Measurements from ENCODE around the gene MRPS26.
A peak's percentile ranks its signal among the peaks of the same experiment; 100 is the strongest.

MRPS26 gene

DNA sequence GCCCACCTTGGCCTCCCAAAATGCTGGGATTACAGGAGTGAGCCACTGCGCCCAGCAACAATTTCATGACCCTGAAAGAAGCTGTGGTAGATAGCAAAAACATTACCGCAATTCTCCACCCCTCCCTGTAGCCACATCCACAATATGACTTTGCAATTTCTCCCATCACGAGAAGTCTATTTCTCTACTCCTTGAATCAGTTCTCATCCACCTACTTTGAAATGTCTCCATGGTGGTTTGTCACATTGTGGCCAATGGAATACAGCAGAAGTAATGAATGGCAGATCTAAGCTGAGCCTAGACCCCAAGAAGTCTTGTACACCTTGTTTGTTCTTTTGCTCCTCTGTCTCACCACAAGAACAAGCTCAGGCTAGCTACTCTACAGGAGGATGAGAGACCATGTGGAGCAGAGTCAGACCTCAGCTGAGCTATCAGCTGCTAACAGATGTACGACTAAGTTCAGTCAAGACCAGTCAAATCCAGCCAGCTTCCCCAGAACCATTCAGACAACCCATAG is 31.8 kb downstream of the MRPS26 start:
- DNase-seq, result no peak

- no peak for DNase-seq
Observed at GRCh38 chr20:3080939-3081388, 35.1 kb downstream of the MRPS26 start.

DNA sequence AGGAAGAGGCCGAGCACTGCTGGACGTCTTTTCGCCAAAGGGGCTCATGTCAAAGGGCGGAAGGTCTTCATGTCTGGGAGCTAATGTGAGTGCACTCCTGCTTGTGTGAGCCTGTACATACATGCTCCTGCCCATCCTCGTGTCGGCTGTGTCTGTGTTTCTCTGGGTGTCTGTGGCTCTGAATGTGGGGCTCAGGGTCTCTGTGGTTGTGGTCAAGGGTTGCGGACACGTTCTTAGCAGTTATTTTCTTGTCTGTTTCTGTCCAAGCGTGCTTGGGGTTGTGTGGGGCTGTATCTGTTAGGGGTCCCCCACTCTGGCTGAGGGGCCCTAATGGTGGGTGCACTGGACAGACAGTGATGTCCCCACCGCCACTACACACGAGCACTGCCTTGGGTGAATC is 35.8 kb downstream of the MRPS26 start:
- no peak for DNase-seq

DNA sequence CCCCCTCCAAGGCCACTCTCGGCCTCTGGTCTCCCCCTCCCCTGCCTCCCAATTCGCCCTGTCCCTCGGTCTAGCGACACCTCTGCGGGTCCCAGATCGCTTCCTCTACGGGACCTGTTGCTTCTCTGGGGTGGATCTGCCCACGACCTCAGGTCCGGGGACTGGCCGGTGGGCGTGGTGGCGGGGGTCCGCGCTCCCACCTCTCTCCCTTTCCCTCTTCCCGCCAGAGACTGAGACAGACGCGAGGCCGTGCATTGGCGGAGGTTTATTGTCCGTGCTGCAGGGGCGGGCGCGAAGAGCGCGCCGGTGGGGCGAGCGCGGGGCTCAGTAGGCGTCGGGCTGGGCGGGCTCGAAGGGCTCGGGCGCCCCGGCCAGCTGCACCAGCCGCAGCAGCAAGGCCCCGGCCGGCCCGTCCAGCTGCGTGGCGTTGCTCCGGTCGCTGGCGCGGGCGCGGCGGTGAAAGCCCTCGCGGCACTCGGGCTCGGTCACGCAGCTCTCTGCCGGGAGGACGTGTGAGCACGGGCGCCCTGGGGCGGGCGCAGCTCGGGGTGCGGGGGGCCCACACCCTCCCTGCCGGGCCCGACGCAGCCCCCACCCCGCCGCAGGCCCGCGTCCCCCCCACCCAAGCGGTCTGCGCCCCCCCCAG is 36.6 kb downstream of the MRPS26 start:
- no peak for DNase-seq

GRCh38 chr20:3082955-3083952 is 37.4 kb downstream of the MRPS26 start:
- DNase-seq, result no peak

- DNase-seq, result no peak
Observed at GRCh38 chr20:3084283-3084985, 38.6 kb downstream of the MRPS26 start, which contains the start of gene AVP. Gene AVP, minus strand, starts transcription at chr20:3084724. Its CDS starts 50 bp downstream, at chr20:3084674.

DNA sequence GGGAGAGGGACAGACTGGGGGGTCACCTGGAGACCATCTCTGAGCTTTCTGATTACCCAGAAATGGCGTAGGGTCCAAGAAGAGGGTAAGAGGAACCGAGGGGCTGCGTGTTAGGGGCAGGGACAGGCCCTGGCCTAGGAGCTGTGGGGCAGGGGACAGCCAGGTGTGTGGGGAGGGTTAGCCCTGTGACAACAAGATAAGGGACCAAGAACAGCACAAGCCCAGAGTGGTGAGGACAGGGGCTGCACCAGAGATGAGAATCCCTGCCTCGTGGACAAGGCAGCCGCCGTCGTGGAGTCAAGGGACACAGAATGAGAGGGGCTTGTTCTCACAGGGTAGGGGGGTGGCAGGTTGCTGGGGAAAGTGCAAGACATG is 39.1 kb downstream of the MRPS26 start:
- no peak for DNase-seq

DNA sequence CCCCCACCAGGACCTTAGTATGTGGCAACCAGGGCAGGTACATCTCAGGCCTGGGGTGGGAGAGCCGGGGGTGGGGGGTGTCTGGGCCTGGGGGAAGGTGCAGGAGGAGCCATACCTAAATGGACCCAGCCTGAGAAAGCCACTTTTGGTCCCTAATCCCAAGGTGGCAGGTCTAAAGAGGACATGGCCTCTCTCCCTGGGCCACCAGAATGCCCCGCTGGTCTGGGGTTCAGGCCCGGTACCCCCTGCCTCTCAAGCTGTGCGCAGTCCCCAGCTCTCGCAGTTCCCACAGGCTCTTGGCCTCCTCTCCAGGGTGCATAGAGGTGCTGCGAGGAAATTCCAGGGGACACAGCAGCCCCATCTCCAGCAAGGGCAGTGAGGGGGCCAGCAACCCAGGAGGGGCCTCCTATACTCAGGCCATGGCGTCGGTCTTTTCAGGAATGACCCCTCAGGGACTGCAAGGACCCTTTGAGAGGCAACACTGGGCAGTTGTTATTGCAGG is 39.8 kb downstream of the MRPS26 start:
- DNase-seq, result no peak

DNA sequence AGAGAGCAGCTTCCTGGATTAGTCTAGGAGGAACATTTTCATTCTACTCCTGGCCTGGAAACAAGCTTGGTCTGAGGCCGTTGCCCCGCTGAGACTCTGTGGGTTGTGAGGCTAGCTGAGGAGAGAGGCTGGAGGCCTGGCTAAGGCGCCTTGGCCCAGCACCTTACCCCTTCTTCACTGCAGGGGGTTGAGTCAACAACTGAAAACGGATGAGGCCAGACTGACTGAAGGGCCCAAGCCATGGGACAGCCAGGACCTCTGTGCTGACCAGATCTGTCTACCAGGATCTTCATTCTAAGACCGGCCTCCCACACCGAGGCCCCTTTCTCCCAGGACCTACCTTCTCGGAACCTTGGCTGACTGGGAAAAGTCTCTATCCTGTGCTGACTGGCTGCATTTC is 42.2 kb downstream of the MRPS26 start:
- DNase-seq, result no peak

GRCh38 chr20:3090565-3090964 is 44.7 kb downstream of the MRPS26 start:
- DNase-seq, result no peak

DNA sequence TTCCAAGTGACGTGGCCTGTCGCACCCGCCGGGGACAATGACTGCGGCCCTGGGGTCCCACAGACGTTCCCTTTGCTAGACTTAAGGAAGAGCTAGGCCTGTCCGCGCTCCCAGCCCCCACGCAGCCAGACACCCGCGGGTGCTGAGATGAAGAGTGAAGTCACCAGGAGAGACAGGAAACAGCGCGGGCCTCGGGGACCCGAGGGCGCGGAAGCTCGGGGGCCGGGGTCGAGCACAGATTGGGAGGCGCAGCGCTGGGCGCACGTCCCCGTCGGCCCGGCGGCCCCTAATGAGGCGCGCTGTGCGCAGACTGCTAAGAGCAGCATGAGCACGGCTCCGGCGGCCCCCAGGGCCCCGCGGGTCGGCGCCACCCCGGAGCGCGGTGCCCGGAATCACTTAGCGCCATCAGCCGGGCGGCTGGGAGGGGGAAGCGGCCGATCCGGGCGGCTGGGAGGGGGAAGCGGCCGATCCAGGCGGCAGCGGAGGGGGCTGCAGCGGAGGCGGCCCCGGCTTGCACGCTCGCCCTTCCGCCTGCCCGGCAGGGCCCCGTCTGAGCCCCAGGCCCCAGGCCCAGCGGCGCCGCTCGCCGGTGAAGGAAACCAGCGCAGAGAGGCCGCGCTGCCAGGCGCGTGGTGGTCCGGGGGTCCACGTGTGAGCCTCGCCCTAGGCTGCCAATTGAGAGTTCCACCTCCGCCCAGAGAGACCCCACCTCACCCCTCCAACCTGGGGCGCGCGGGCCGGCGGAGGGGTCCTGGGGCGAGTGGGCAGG is 46.9 kb downstream of the MRPS26 start:
- DNase-seq, result peak; percentile 40

GRCh38 chr20:3093861-3094361 is 48.1 kb downstream of the MRPS26 start:
- DNase-seq, result peak; percentile 29

GRCh38 chr20:3094848-3095629 is 49.2 kb downstream of the MRPS26 start:
- no peak for DNase-seq

All from CD4-positive, alpha-beta T cell treated with Interleukin-17A for 1 hour (primary cell).